Type B pancreatic cell (in vitro differentiated cells): ENCODE measurements around the gene YPEL2. TPM values are rescaled to one million over a fixed set of nuclear protein-coding genes. Genes with fewer than 3 reads are reported as not detected.
"Not testable (repeated sequence)": the region's sequence is repeated elsewhere in the genome, so short reads cannot be mapped to it uniquely, and the experiment has no call there.

Experiments used
- DNase-seq: peaks from one replicate; pipeline ENCODE4 v3.0.0; 2021; ENCODE audit warnings: mixed read lengths; ENCODE audit not compliant: unreplicated experiment; ENCODE audit errors: extremely low spot score
- H3K27ac Mint-ChIP-seq: 2 replicates; pipeline ENCODE4 v1.8.0; 2021; ENCODE audit warnings: mild to moderate bottlenecking, mixed read lengths
- H3K27me3 Mint-ChIP-seq: 2 replicates; pipeline ENCODE4 v1.8.0; 2021; ENCODE audit warnings: mixed read lengths
- H3K36me3 Mint-ChIP-seq: 2 replicates; pipeline ENCODE4 v1.8.0; 2021; ENCODE audit warnings: mixed read lengths
- H3K4me1 Mint-ChIP-seq: one replicate; pipeline ENCODE4 v1.8.0; 2021; ENCODE audit warnings: mixed read lengths; ENCODE audit not compliant: unreplicated experiment
- H3K4me3 Mint-ChIP-seq: 2 replicates; pipeline ENCODE4 v1.8.0; 2021; ENCODE audit warnings: mild to moderate bottlenecking, mixed read lengths
- H3K9me3 Mint-ChIP-seq: 2 replicates; pipeline ENCODE4 v1.8.0; 2021; ENCODE audit warnings: mixed read lengths
- total RNA-seq: library from RNA; stranded (reverse); gene quantifications from 2 replicates; pipeline ENCODE4 v1.2.1, GENCODE V29; 2021; ENCODE audit warnings: low replicate concordance
- TF ChIP-seq, protein P1 (sequence below): fragments of 200-600 bp; sonication (generic); conservative IDR thresholded peaks from 2 replicates; pipeline ENCODE4 v1.5.0; 2021; ENCODE audit warnings: antibody characterized with exemption, mild to moderate bottlenecking

The YPEL2 gene
- total RNA-seq, 1 donor from 2014 or later = 14.7 TPM

DNA sequence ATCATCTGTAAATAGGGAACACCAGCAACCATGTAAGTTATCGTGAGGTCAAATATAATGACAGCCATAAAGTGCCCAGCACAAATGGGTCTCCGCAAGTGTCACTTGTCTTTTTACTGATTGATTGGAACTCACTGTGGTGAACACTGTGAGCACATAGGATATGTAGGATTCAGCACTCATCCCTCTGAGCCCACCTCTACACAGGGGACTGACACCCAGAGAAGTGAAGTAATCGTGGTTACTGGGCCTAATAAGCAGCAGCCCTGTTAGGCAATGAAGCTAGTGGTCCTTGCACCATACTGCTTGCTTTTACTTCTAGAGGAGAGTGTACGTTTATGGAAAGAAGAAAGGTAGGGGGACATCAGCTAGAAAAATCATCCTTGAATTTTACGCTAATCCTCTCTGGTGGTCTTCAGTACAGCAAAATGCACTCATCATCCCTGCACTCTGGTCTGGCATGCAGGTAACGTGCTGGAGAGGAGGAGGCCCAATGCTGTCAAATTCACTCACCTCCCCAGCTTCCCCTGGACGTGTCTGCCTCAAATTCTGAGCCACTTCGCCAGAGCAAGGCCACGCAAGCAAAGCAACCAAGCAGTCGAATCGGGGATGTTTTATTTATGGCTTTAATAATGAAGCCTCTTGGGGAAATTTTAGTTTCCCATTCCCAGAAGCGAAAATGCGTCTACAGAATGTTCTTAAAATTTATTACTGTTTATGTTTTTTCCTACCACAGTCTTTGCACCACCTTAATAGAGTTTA lies 74.7 kb downstream of the YPEL2 start:
- TF ChIP-seq, protein P1, sequence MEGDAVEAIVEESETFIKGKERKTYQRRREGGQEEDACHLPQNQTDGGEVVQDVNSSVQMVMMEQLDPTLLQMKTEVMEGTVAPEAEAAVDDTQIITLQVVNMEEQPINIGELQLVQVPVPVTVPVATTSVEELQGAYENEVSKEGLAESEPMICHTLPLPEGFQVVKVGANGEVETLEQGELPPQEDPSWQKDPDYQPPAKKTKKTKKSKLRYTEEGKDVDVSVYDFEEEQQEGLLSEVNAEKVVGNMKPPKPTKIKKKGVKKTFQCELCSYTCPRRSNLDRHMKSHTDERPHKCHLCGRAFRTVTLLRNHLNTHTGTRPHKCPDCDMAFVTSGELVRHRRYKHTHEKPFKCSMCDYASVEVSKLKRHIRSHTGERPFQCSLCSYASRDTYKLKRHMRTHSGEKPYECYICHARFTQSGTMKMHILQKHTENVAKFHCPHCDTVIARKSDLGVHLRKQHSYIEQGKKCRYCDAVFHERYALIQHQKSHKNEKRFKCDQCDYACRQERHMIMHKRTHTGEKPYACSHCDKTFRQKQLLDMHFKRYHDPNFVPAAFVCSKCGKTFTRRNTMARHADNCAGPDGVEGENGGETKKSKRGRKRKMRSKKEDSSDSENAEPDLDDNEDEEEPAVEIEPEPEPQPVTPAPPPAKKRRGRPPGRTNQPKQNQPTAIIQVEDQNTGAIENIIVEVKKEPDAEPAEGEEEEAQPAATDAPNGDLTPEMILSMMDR = no peak
- Mint-ChIP-seq H3K9me3 (peaks cover 5% of the 10 kb centered on the region), H3K36me3 (peaks cover 4% of the 10 kb centered on the region), H3K4me3 (peak overlapping the region; percentile 12), H3K4me1 (peaks cover 27% of the 10 kb centered on the region), H3K27ac (no peak overlapping the region), H3K27me3 (no peaks in the 10 kb centered on the region)
- no peak for DNase-seq

DNA sequence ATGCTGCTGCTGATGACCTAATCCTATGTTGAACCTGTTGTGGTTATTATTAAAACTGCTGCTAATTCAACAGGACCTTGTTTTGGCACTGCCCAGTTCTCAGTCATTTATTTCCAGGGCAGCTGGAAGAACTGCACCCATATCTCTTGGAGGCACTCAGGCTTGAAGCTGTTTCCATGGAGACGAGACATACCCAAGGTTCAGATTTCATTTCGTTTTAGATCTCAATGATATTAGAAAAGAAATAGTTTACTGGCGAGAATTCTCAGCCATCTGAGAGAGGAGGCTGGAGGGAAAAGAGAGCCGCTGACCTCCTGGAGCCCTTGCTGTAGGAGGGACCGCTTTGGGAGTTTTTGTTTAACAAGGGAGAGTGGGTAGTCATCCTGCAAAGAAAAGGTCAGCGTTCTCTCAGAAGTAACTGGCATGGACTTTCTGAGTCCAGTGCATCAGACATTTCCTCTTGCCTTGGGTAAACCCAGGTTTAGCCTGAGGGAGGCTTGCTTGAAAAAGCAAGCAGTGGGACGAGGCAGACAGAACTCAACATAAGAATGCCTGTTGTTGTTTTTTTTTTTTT lies 75.4 kb downstream of the YPEL2 start:
- Mint-ChIP-seq H3K27me3 (no peaks in the 10 kb centered on the region), H3K4me1 (peaks cover 21% of the 10 kb centered on the region), H3K27ac (peak overlapping the region; percentile 51), H3K36me3 (peaks cover 4% of the 10 kb centered on the region), H3K4me3 (peak overlapping the region; percentile 39), H3K9me3 (peaks cover 5% of the 10 kb centered on the region)
- no peak for DNase-seq
- TF ChIP-seq, protein P1 = no peak

DNA sequence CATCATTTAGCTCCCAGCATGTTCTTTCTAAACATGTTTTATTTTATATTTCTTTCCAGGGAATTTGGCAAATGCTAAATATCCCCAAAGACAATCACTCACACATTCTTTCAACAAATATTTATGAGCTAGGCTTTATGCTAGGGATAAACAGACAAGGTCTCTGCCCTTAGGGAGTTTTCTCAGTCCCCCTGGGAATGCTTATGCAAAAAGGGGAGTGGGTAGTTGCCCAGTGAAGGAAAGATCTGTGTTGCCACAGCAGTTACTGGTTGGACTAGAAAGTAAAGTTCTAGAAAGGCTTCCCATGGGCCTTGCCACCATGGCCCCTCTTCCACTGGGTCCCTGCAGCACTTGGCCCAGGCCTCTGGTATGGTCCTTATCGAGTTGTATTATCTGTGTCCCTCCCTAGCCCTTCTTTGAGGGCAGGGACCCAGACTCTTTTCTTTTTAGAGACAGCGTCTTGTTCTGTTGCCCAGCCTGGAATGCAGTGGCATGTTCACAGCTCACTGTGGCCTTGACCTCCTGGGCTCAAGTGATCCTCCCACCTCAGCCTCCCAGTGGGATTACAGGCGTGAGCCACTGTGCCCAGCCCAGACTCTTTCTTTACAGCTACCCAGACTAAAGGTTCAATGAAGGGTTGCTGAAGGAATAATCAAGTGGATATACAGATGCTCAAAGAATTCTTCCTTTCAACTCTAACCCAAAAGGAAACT lies 78.0 kb downstream of the YPEL2 start:
- Mint-ChIP-seq H3K9me3 (peaks cover 5% of the 10 kb centered on the region), H3K36me3 (no peaks in the 10 kb centered on the region), H3K27ac (peak overlapping the region; percentile 5), H3K4me1 (peaks cover 27% of the 10 kb centered on the region), H3K4me3 (no peak overlapping the region), H3K27me3 (no peaks in the 10 kb centered on the region)
- TF ChIP-seq, protein P1 = no peak
- DNase-seq = no peak

DNA sequence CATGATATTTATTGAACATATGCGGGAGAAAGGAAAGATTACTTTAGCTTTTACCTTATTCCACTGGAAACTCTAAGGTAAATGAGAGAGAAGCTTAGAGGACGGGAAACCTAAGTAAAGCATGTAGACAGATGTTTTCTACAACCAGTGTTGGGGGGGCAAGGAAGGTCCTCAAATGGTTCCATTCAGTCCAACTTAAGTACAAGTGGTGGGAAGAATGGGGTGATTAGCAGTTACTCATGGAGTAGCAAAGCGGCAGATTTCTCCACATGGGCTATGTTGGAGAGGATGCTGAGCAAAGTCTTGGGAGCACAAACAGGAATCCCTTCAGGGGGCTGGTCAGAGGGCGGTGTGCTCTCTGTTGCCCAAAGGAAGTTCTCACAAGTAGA lies 78.6 kb downstream of the YPEL2 start:
- Mint-ChIP-seq H3K4me3 (no peak overlapping the region), H3K9me3 (peaks cover 5% of the 10 kb centered on the region), H3K27ac (no peak overlapping the region), H3K27me3 (no peaks in the 10 kb centered on the region), H3K4me1 (peaks cover 27% of the 10 kb centered on the region), H3K36me3 (no peaks in the 10 kb centered on the region)
- TF ChIP-seq, protein P1 = no peak
- DNase-seq = no peak

DNA sequence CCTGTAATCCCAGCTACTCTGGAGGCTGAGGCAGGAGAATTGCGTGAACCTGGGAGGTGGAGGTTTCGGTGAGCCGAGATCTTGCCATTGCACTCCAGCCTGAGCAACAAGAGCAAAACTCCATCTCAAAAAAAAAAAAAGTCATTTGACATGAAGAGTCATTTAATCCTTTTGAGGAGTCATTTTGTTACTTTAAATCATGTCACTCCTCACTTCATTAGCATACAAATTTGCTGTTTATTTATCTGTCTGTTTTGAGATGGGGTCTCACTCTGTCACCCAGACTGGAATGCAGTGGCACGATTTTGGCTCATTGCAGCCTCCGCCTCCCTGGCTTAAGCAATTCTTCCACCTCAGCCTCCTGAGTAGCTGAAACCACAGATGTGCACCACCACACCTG lies 81.0 kb downstream of the YPEL2 start:
- not testable (repeated sequence) for H3K27me3 Mint-ChIP-seq, H3K9me3 Mint-ChIP-seq, H3K27ac Mint-ChIP-seq, H3K4me3 Mint-ChIP-seq, DNase-seq, H3K36me3 Mint-ChIP-seq
- peaks cover 11% of the 10 kb centered on the region for H3K4me1 Mint-ChIP-seq
